ENCODE results near the gene NDUFA13.

Gene NDUFA13

GRCh38 chr19:19495614-19496603 lies 20.1 kb upstream of the NDUFA13 start:
- DNase-seq (ENCODE audit: low spot score) = no peak
- in situ Hi-C loops (cut with MboI; ENCODE audit: low pct_unique_long_range_greater_than_20kb, low sequenced_read_pairs, unreplicated experiment) = loop anchor here (25.0 kb wide), 1 partner anchor 334 kb away; the partner anchor contains the start of gene MEF2B
- TF ChIP-seq CTCF (IDR thresholded peaks at IDR 0.05; ENCODE audit: extremely low read depth, insufficient read depth, missing control alignments) = no peak

GRCh38 chr19:19498255-19498991 lies 17.6 kb upstream of the NDUFA13 start:
- DNase-seq (ENCODE audit: low spot score) = no peak
- no peak for TF ChIP-seq CTCF (IDR thresholded peaks at IDR 0.05; ENCODE audit: extremely low read depth, insufficient read depth, missing control alignments)
- in situ Hi-C loops (cut with MboI; ENCODE audit: low pct_unique_long_range_greater_than_20kb, low sequenced_read_pairs, unreplicated experiment) = loop anchor here (25.0 kb wide), 1 partner anchor 336 kb away; the partner anchor contains the start of gene MEF2B

GRCh38 chr19:19499272-19499995 lies 16.6 kb upstream of the NDUFA13 start:
- in situ Hi-C loops (cut with MboI; ENCODE audit: low pct_unique_long_range_greater_than_20kb, low sequenced_read_pairs, unreplicated experiment) = loop anchor here (25.0 kb wide), 1 partner anchor 337 kb away; the partner anchor contains the start of gene MEF2B
- no peak for DNase-seq (ENCODE audit: low spot score)
- no peak for TF ChIP-seq CTCF (IDR thresholded peaks at IDR 0.05; ENCODE audit: extremely low read depth, insufficient read depth, missing control alignments)

GRCh38 chr19:19500975-19501644 lies 14.9 kb upstream of the NDUFA13 start:
- DNase-seq (ENCODE audit: low spot score) = no peak
- in situ Hi-C loops (cut with MboI; ENCODE audit: low pct_unique_long_range_greater_than_20kb, low sequenced_read_pairs, unreplicated experiment) = no loop called here

GRCh38 chr19:19501798-19502197 lies 14.2 kb upstream of the NDUFA13 start:
- TF ChIP-seq CTCF (IDR thresholded peaks at IDR 0.05; ENCODE audit: extremely low read depth, insufficient read depth, missing control alignments) = no peak
- in situ Hi-C loops (cut with MboI; ENCODE audit: low pct_unique_long_range_greater_than_20kb, low sequenced_read_pairs, unreplicated experiment) = no loop called here
- no peak for DNase-seq (ENCODE audit: low spot score)

More at GRCh38 chr19:19500975-19501644, 14.9 kb upstream of the NDUFA13 start:
- no peak for TF ChIP-seq CTCF (IDR thresholded peaks at IDR 0.05; ENCODE audit: extremely low read depth, insufficient read depth, missing control alignments)
